Left lung (tissue), 10 donors: ENCODE results near the gene WDR36. TPM values are rescaled to one million over a fixed set of nuclear protein-coding genes. Genes with fewer than 3 reads are reported as not detected.

Source experiments
- ATAC-seq: fragments of 200-7000 bp; cut with Tn5 transposase; one replicate; pipeline ENCODE4 v1.9.1; 2020; ENCODE audit warnings: moderate library complexity
- DNase-seq, 4 donors: peaks; one replicate each; pipeline ENCODE4 v3.0.0-alpha.2; 2013 to 2020
- H3K27ac ChIP-seq, 2 donors: fragments of 200-600 bp; sonication (generic) in 1 of 2; one replicate each; pipeline versions ENCODE4 v1.5.0 to v1.8.0; 2020 to 2021
- H3K27me3 ChIP-seq, 2 donors: fragments of 200-600 bp; sonication (generic) in 1 of 2; one replicate each; pipeline versions ENCODE4 v1.5.0 to v1.8.0; 2020 to 2021
- H3K36me3 ChIP-seq, 2 donors: fragments of 200-600 bp; sonication (generic) in 1 of 2; one replicate each; pipeline versions ENCODE4 v1.5.0 to v1.8.0; 2020 to 2021
- H3K4me1 ChIP-seq, 2 donors: fragments of 200-600 bp; one replicate each; pipeline ENCODE4 v1.8.0; 2021
- H3K4me3 ChIP-seq, 2 donors: fragments of 200-600 bp; sonication (generic) in 1 of 2; one replicate each; pipeline versions ENCODE4 v1.5.0 to v1.8.0; 2020 to 2021; ENCODE audit warnings: mild to moderate bottlenecking in 1 of 2
- H3K9me3 ChIP-seq, 2 donors: fragments of 200-600 bp; sonication (generic) in 1 of 2; one replicate each; pipeline versions ENCODE4 v1.5.0 to v1.8.0; 2020 to 2021
- CTCF ChIP-seq, 2 donors: fragments of 200-600 bp; sonication (generic) in 1 of 2; IDR thresholded peaks; one replicate each; pipeline versions ENCODE4 v1.5.0 to v1.8.0; 2021; ENCODE audit warnings: antibody characterized with exemption in 2 of 2
- intact Hi-C, 2 donors: fragments of 100-400 bp; cut with DNase I; formaldehyde crosslinking; loops; one replicate each; pipeline versions ENCODE4 v1.11.2 to v1.14.2; 2022
- polyA plus RNA-seq, 6 donors: library from polyadenylated mRNA; unstranded; fragments of 120-200 nt; gene quantifications; one replicate each; pipeline ENCODE4 v1.2.1, GENCODE V29; 2013; ENCODE audit not compliant: insufficient read length in 6 of 6
- total RNA-seq, 2 donors: library from RNA; stranded (reverse); fragmentation: NEBNext Ultra II Directional; extraction: Animal tissue kit (Norgen Biotek cat#: 25700); gene quantifications; one replicate each; pipeline ENCODE4 v1.2.1, GENCODE V29; 2021
- donor health status: DM: no; HTN: yes; CAD: no.
- donor health status: DM: no; HTN: no; CAD: no.

WDR36 gene
- total and polyA plus RNA-seq, 8 donors = 23.1 to 37.9 (median 33.2) TPM

GRCh38 chr5:111075520-111075919 is 16.6 kb upstream of the WDR36 start:
- ATAC-seq = peak; percentile 79
- H3K27ac ChIP-seq = no peak overlapping the region
- H3K27me3 ChIP-seq = peaks cover 6 to 36% of the 10 kb centered on the region in 2 donors
- no peak overlapping the region for H3K4me3 ChIP-seq
- no peak for TF ChIP-seq CTCF (IDR thresholded peaks at IDR 0.05)
- DNase-seq = no peak
- H3K9me3 ChIP-seq = no peaks in the 10 kb centered on the region
- H3K4me1 ChIP-seq = peaks cover 0 to 39% of the 10 kb centered on the region in 2 donors
- intact Hi-C loops = no loop called here
- H3K36me3 ChIP-seq = no peaks in the 10 kb centered on the region

- Histone ChIP-seq H3K4me1 (peaks cover 0 to 33% of the 10 kb centered on the region in 2 donors), H3K36me3 (no peaks in the 10 kb centered on the region), H3K9me3 (no peaks in the 10 kb centered on the region), H3K4me3 (no peak overlapping the region), H3K27ac (no peak overlapping the region), H3K27me3 (peaks cover under 1 to 31% of the 10 kb centered on the region in 2 donors)
- TF ChIP-seq CTCF (IDR thresholded peaks at IDR 0.05) = no peak
- ATAC-seq (no peak), DNase-seq (no peak)
- intact Hi-C loops = no loop called here
Measured at GRCh38 chr5:111076091-111076490, 16.1 kb upstream of the WDR36 start.

GRCh38 chr5:111077678-111078077 is 14.5 kb upstream of the WDR36 start:
- Histone ChIP-seq H3K27ac (no peak overlapping the region), H3K4me1 (peaks cover 0 to 30% of the 10 kb centered on the region in 2 donors), H3K36me3 (no peaks in the 10 kb centered on the region), H3K27me3 (peaks cover 0 to 15% of the 10 kb centered on the region in 2 donors), H3K4me3 (no peak overlapping the region), H3K9me3 (no peaks in the 10 kb centered on the region)
- no peak for TF ChIP-seq CTCF (IDR thresholded peaks at IDR 0.05)
- no peak for ATAC-seq
- no peak for DNase-seq
- intact Hi-C loops = no loop called here

- H3K9me3 ChIP-seq = no peaks in the 10 kb centered on the region
- no peaks in the 10 kb centered on the region for H3K36me3 ChIP-seq
- no peaks in the 10 kb centered on the region for H3K27me3 ChIP-seq
- TF ChIP-seq CTCF (IDR thresholded peaks at IDR 0.05) = no peak
- no peak overlapping the region for H3K4me3 ChIP-seq
- DNase-seq = no peak
- H3K4me1 ChIP-seq = peaks cover 0 to 19% of the 10 kb centered on the region in 2 donors
- H3K27ac ChIP-seq = no peak overlapping the region
- no peak for ATAC-seq
- intact Hi-C loops = no loop called here
Measured at GRCh38 chr5:111079846-111080245, 12.3 kb upstream of the WDR36 start.

- no peak for TF ChIP-seq CTCF (IDR thresholded peaks at IDR 0.05)
- H3K36me3 ChIP-seq = no peaks in the 10 kb centered on the region
- intact Hi-C loops = no loop called here
- H3K27ac ChIP-seq = no peak overlapping the region
- H3K4me3 ChIP-seq = no peak overlapping the region
- ATAC-seq (no peak), DNase-seq (no peak)
- H3K9me3 ChIP-seq = no peaks in the 10 kb centered on the region
- no peaks in the 10 kb centered on the region for H3K27me3 ChIP-seq
- H3K4me1 ChIP-seq = peaks cover 0 to 3% of the 10 kb centered on the region in 2 donors
Measured at GRCh38 chr5:111083323-111083722, 8.8 kb upstream of the WDR36 start.
